Suprapubic skin (tissue), 3 donors: ENCODE results near the gene HTR3C.

Experiments used
- POLR2A ChIP-seq, 2 donors: fragments of 450-650 bp; IDR thresholded peaks; one replicate each; pipeline ENCODE4 v1.6.1; 2017; ENCODE audit warnings: antibody characterized with exemption in 2 of 2, mild to moderate bottlenecking in 2 of 2, moderate library complexity in 2 of 2
- TF ChIP-seq, protein P1 (sequence below), 2 donors: fragments of 200-600 bp in 1 of 2; fragments of 450-650 bp in 1 of 2; sonication (generic) in 1 of 2; IDR thresholded peaks; one replicate each; pipeline ENCODE4 v1.5.1; 2016 to 2019; ENCODE audit warnings: antibody characterized with exemption in 2 of 2, mild to moderate bottlenecking in 1 of 2, moderate library complexity in 1 of 2

GRCh38 chr3:184097556-184097955 lies 44.7 kb downstream of the HTR3C start:
- TF ChIP-seq, protein P1, sequence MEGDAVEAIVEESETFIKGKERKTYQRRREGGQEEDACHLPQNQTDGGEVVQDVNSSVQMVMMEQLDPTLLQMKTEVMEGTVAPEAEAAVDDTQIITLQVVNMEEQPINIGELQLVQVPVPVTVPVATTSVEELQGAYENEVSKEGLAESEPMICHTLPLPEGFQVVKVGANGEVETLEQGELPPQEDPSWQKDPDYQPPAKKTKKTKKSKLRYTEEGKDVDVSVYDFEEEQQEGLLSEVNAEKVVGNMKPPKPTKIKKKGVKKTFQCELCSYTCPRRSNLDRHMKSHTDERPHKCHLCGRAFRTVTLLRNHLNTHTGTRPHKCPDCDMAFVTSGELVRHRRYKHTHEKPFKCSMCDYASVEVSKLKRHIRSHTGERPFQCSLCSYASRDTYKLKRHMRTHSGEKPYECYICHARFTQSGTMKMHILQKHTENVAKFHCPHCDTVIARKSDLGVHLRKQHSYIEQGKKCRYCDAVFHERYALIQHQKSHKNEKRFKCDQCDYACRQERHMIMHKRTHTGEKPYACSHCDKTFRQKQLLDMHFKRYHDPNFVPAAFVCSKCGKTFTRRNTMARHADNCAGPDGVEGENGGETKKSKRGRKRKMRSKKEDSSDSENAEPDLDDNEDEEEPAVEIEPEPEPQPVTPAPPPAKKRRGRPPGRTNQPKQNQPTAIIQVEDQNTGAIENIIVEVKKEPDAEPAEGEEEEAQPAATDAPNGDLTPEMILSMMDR (IDR thresholded peaks at IDR 0.05): no peak
- TF ChIP-seq POLR2A (IDR thresholded peaks at IDR 0.05): no peak
